Stimulated activated CD8-positive, alpha-beta memory T cell treated with anti-CD3 and anti-CD28 coated beads, Interleukin-15, amount 100 ng/mL, for 4 hours (primary cell): Measurements from ENCODE around the gene CHRNA5.

ENCODE experiments used
- DNase-seq, 2 donors: peaks; one replicate each; pipeline ENCODE4 v3.0.0-alpha.2; 2020; ENCODE audit warnings: low read depth in 2 of 2

Gene CHRNA5

DNA sequence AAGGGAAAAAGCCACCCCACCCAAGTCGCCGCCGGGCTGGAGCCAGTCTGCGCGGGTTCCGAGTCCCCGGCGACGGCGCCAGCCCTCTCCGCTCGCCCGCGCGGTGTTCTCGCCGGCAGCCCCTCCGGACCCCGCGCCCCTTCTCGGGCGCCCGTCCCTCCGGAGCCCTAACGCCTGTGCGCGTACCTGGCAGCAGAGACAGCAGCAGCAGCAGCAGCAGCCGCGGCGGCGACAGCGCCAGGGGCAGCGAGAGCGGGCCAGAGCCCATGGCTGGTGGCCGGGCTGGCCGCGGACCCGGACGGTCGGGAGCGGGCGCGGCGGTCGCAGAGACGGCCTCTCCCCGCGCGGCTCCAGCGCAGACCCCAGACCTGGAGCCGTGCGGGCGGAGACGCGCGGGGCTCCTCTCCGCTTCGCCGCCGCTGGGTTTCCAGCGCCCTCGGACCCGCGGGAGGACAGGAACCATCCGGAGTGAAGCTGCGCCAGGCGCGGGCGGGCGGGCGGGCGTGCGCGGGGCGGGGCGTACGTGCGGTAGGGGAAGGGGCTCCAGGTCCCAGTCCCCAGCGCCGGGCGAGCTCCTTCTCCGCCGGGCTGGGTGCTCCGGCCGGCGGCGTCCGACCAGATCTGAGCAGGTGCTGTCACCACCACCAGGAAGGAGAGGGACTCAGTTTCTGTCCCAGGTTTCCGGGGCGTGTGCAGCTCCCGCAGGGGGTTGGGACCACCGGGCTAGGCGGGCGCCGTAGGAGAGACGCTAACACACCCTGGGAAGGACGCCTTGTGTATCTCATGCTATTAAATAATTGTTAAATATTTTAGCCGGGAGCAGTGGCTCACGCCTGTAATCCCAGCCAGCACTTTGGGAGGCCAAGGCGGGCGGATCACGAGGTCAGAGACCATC, 55.5 kb downstream of the CHRNA5 start, which contains the start of gene CHRNA3:
Gene CHRNA3, minus strand, starts transcription at position 470 of the 895 bp plus-strand sequence. Its CDS starts 202 bp downstream, at position 268.
- no peak for DNase-seq

DNA sequence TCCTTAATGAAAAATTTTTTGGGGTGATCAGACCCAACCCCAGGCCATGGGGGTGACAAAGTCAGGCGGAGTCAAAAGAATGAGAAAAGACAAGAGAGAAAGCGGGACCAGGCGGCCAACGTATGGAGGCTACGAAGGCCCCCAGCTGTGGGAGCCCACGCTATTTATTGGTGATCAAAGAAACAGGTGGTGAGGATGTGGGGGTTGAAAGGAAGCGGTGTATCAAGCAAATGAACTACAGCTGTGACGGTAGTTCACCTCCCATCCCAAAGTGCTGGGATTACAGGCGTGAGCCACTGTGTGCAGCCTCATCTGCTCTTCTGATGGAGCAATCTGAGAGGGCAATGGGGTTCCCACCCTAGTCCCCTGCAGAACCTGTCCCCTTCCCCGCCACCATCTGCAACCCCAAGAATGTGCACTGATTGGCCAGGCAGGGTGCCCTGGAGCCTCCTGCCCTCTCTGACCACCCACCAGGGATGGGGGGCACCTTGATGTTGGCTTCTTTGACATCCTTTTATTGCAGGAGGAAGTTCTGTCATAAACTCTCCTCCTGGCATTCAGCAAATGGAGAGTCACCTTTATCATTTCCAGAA, 56.6 kb downstream of the CHRNA5 start:
- no peak for DNase-seq

GRCh38 chr15:78623786-78624497, 58.6 kb downstream of the CHRNA5 start:
- DNase-seq, result no peak

- no peak for DNase-seq
These were observed 59.6 kb downstream of the CHRNA5 start for GRCh38 chr15:78624651-78625590.

DNA sequence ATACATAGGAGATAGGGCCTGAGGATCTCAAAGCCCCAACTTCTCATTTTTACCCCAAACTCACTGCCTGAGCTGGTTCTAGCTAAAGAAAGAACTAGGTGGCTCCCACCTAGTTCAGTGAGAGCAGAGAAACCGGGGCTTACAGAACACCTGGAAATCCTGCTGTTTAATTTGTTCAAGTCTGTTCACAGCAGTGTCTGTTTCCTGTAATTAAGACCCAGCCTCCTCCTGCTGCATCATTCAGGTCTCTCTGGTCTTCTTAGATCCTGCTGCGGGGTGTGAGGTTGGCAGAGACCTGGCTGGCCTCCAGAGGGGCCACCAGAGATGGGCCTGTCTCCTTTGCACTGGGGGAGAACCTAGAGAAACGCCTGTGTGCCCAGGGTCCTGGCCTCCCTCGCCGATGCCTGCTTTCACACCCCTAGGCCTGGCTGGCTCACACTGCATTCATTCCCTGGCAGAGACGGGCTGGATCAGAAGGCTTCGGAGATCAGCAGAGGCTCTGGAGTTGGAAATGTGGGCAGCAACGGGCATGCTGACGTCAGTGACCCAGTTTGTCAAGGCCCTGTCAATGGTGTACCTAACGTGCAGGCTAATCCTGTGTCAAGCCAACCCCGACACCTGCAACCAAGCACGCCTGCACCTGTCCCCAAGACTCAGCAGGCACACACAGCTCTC, 60.4 kb downstream of the CHRNA5 start:
- DNase-seq, result no peak

DNA sequence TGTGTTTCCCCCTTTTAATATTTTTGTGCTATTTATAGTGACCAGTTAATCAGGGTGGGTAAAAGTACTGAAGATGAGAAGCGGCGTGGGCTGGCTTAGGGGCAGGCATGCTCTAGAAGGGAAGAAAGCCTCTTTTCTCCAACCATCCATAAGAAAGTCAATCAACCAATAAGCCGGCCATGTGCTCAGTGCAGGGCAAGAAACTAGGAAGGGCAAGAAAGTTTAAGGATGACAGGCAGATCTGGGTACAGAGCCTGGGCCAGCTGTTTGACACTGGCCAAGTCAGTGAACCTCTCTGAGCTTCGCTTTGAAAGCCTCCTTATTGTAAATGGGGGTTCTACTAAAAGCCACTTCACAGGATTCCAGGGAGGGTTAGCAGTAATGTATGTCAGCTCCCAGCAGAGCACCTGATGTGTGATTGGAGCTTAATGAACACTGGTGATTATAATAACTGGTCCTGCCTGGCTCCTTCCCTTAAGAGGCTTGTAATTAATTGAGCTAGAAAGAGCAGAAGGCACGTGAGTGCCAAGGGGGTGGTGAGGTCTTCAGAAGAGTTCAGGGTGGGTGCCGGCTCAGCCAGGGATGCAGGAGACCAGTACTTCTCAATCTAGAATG, 61.2 kb downstream of the CHRNA5 start:
- no peak for DNase-seq

GRCh38 chr15:78627348-78627747, 62.0 kb downstream of the CHRNA5 start:
- DNase-seq, result no peak

DNA sequence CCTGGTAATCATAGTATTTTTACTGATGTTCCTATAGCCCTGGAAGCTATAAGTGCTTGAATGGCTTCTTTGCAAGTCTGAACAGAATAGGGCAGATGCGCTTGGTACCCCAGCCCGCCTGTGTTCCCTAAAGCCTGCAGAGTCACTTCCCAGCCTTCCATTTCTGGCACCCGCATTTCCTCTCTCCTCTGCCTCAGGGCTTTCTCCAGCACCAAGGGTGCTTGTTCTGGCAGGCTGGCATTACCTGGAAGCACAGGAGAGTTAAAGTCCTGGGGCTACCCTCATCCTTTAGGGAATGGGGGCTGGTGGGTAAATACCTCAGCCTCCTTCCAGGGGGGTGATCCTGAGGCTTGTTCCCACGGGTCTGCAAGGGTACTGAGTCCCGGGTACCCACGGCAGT, 62.9 kb downstream of the CHRNA5 start:
- no peak for DNase-seq

- DNase-seq, result no peak
These were observed 63.9 kb downstream of the CHRNA5 start for GRCh38 chr15:78629031-78629715.

DNA sequence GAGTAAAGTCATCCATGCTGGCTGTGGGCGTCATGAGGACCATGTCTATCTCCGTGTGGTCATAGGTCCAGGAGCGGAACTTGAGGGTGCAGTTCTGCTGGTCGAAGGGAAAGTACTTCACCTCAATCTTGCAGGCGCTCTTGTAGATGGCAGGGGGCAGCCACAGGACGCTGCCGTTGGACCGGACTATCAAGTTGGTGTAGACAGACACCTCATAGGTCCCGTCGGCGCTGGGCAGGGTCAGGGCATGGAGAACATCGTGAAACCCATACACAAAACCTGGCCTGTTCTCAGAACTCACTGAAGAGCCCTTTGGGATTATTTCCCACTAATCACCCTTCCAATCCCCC, 64.4 kb downstream of the CHRNA5 start:
- DNase-seq, result no peak

GRCh38 chr15:78630886-78631633, 65.7 kb downstream of the CHRNA5 start:
- DNase-seq, result no peak

GRCh38 chr15:78633348-78633747, 68.0 kb downstream of the CHRNA5 start:
- DNase-seq, result no peak

- no peak for DNase-seq
These were observed 69.2 kb downstream of the CHRNA5 start for GRCh38 chr15:78634210-78635145.

DNA sequence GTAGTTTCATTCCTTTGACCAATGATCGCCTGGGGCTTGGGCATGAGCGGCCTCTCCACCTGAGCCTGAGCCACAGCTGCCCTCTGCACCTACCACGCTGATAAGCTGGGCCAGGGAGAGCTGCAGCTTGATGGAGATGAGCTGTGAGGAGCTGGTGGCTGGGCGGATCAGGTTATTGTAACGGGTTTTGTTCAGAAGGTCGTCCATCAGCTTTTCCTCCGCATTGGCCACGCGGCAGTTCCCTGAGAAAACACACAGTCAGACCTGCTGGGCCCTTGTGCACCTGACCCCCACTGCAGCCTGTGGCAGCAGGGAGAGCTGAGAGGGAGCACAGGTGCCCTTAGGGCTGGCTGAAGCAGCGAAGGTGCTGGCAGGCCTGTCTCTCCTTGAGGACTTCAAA, 70.0 kb downstream of the CHRNA5 start:
- no peak for DNase-seq

- no peak for DNase-seq
These were observed 71.1 kb downstream of the CHRNA5 start for GRCh38 chr15:78636378-78636859.

- no peak for DNase-seq
These were observed 72.6 kb downstream of the CHRNA5 start for GRCh38 chr15:78637776-78638435.

DNA sequence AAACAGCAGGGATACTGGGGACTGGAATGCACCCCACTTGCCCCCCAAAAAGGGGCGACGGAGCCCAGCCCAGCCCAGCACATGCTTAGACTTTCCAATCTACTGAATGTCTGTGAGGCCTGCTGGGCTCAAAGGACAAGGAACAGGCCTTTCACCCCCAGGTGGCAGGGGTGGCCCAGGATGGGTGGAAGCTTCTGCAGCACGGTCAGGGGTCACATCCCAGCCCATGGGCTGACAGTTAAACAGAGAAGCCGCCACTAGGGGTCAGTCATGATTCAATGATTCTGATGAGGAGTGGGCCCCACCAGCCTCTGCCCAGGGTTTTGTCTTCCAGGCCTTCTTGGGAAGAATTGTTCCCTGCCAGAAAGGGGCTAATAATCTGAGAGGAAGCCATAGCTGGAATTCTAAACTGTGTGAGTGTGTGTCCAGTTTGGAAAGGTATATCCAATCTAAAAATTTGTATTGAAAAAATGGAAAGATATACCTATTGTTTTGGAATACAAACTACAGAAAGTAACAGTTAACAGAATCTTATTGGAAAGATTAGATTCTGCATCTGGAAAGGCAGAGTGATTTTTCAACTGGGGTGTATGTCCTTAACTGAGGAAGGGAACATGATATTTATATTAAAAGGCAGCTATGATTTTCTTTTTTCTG, 73.5 kb downstream of the CHRNA5 start:
- DNase-seq, result no peak
